ENCODE results near the gene TMEM80. TPM values are rescaled to one million over a fixed set of nuclear protein-coding genes. Genes with fewer than 3 reads are reported as not detected.

Gene TMEM80
- total RNA-seq, 2 donors from 2014 or later: 21.8 to 36.3 TPM

GRCh38 chr11:697811-698311 is 2.2 kb downstream of the TMEM80 start:
- DNase-seq (no peak), ATAC-seq (no peak)
- Histone ChIP-seq H3K27ac (peak overlapping the region; percentile 72 to 99 (median 97)), H3K9me3 (no peaks in the 10 kb centered on the region), H3K27me3 (no peaks in the 10 kb centered on the region), H3K36me3 (replicated peaks in 1 of 2; ENCODE audit: insufficient read depth in 1 of 2, low read depth in 2 of 2) (no peaks in the 10 kb centered on the region), H3K4me3 (no peak overlapping the region), H3K4me1 (peaks cover 45% of the 10 kb centered on the region)
- intact Hi-C loops (cut with DNase I): no loop called here
- WGBS, 2 donors: 72 to 79% methylated on average over 10 to 11 of the region's 11 CpGs
- no peak for TF ChIP-seq CTCF (IDR thresholded peaks at IDR 0.05)
- TF ChIP-seq POLR2A (IDR thresholded peaks at IDR 0.05): no peak

DNA sequence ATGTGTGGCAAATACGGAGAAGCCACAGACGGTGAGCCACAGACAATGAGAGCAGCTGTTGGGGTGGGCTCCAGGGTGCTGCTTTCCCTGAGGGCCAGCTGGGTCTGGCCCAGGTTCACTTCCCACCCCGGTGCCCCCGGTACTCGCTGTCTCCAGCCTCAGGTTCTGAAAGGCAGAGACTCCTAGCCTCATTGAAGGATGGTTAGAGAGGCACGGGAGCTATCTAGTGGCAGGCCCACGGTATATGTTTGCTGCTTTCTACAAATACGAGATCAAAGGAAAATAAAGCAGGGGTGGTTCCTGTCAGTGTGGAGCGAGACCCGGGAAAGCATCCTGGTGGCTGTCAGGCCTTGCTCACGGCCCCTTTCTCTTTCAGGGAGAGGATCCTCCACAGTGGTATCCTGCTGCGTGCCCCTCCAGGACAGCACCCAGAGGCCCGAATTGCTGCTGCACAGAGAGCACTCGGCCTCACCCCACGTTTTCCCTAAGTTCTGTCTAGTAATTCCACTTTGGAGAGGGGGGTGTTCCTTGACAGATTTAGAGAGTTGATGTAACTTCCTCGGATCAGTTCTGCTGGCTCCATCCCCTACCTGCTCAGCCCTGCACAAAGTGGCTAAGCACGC is 3.0 kb downstream of the TMEM80 start:
- intact Hi-C loops (cut with DNase I): no loop called here
- Histone ChIP-seq H3K4me1 (peaks cover 45% of the 10 kb centered on the region), H3K27ac (peak overlapping the region in 2 of 4 donors; percentile 8 to 96), H3K27me3 (no peaks in the 10 kb centered on the region), H3K36me3 (replicated peaks in 1 of 2; ENCODE audit: insufficient read depth in 1 of 2, low read depth in 2 of 2) (no peaks in the 10 kb centered on the region), H3K4me3 (no peak overlapping the region), H3K9me3 (no peaks in the 10 kb centered on the region)
- WGBS, 2 donors: 80 to 85% methylated on average over 17 of the region's 17 CpGs
- ATAC-seq (no peak), DNase-seq (no peak)
- TF ChIP-seq POLR2A (IDR thresholded peaks at IDR 0.05): no peak
- no peak for TF ChIP-seq CTCF (IDR thresholded peaks at IDR 0.05)

- Histone ChIP-seq H3K4me3 (no peak overlapping the region), H3K4me1 (peaks cover 45% of the 10 kb centered on the region), H3K36me3 (replicated peaks in 1 of 2; ENCODE audit: insufficient read depth in 1 of 2, low read depth in 2 of 2) (no peaks in the 10 kb centered on the region), H3K27me3 (no peaks in the 10 kb centered on the region), H3K9me3 (no peaks in the 10 kb centered on the region), H3K27ac (no peak overlapping the region)
- intact Hi-C loops (cut with DNase I): no loop called here
- ATAC-seq (no peak), DNase-seq (no peak)
- TF ChIP-seq CTCF (IDR thresholded peaks at IDR 0.05) (no peak), POLR2A (IDR thresholded peaks at IDR 0.05) (no peak)
- 93 to 94% methylated on average over 7 of the region's 7 CpGs for WGBS, 2 donors
Measured at GRCh38 chr11:699116-699508, 3.5 kb downstream of the TMEM80 start.

GRCh38 chr11:699753-700152 is 4.1 kb downstream of the TMEM80 start:
- H3K9me3 ChIP-seq: no peaks in the 10 kb centered on the region
- no peaks in the 10 kb centered on the region for H3K27me3 ChIP-seq
- 89 to 100% methylated on average over 1 of the region's 1 CpG for WGBS, 2 donors
- TF ChIP-seq CTCF (IDR thresholded peaks at IDR 0.05) (no peak), POLR2A (IDR thresholded peaks at IDR 0.05) (no peak)
- H3K4me1 ChIP-seq: peaks cover 50% of the 10 kb centered on the region
- ATAC-seq (no peak), DNase-seq (no peak)
- H3K4me3 ChIP-seq: no peak overlapping the region
- intact Hi-C loops (cut with DNase I): no loop called here
- no peak overlapping the region for H3K27ac ChIP-seq
- H3K36me3 ChIP-seq (replicated peaks in 1 of 2; ENCODE audit: insufficient read depth in 1 of 2, low read depth in 2 of 2): no peaks in the 10 kb centered on the region
